HepG2 (cell line): ENCODE measurements around the gene NPB. TPM values are rescaled to one million over a fixed set of nuclear protein-coding genes. Genes with fewer than 3 reads are reported as not detected.
A peak's percentile ranks its signal among the peaks of the same experiment; 100 is the strongest.

Experiments
- ATRX ChIP-seq: sonication (generic); formaldehyde crosslinking; IDR thresholded peaks from 2 replicates; pipeline ENCODE4 v1.4.0; 2020; ENCODE audit warnings: missing genetic modification reagents, borderline replicate concordance
- CEBPG ChIP-seq: IDR thresholded peaks from 2 replicates; pipeline ENCODE4 v1.6.1; 2016
- CENPT ChIP-seq: sonication (generic); formaldehyde crosslinking; IDR thresholded peaks from 2 replicates; pipeline ENCODE4 v1.8.0; 2022; ENCODE audit warnings: low read depth, mild to moderate bottlenecking, moderate library complexity, missing genetic modification reagents
- CHD4 ChIP-seq: fragments of 200-600 bp; sonication (generic); IDR thresholded peaks from 2 replicates; pipeline ENCODE4 v1.7.0; 2017; ENCODE audit warnings: mild to moderate bottlenecking, low read length, borderline replicate concordance
- GATAD1 ChIP-seq: IDR thresholded peaks from 2 replicates; pipeline ENCODE4 v1.6.1; 2016; ENCODE audit warnings: missing genetic modification reagents, missing compliant biosample characterization
- HNRNPK ChIP-seq: fragments of 200-400 bp; formaldehyde crosslinking; IDR thresholded peaks from 2 replicates; pipeline ENCODE4 v1.6.1; 2018; ENCODE audit warnings: low read length, low read depth, moderate library complexity, mild to moderate bottlenecking; ENCODE audit not compliant: poor library complexity, severe bottlenecking
- LCORL ChIP-seq, 2 experiments: fragments of 450-650 bp in 1 of 2; sonication (generic) in 1 of 2; formaldehyde crosslinking in 1 of 2; IDR thresholded peaks; 2 replicates each; pipeline versions ENCODE4 v1.5.0 to v1.6.1; 2017 to 2020; ENCODE audit warnings: antibody characterized with exemption in 1 of 2, missing genetic modification reagents in 1 of 2
- NFIB ChIP-seq: sonication (generic); formaldehyde crosslinking; IDR thresholded peaks from 2 replicates; pipeline ENCODE4 v1.9.0; 2021; ENCODE audit warnings: missing genetic modification reagents, mild to moderate bottlenecking, borderline replicate concordance
- NFKB2 ChIP-seq: sonication (generic); formaldehyde crosslinking; IDR thresholded peaks from 2 replicates; pipeline ENCODE4 v1.4.0; 2020; ENCODE audit warnings: missing genetic modification reagents, borderline replicate concordance
- NKX3-1 ChIP-seq: sonication (generic); formaldehyde crosslinking; IDR thresholded peaks from 2 replicates; pipeline ENCODE4 v1.5.0; 2020; ENCODE audit warnings: missing genetic modification reagents
- NR2C2 ChIP-seq: sonication (generic); formaldehyde crosslinking; IDR thresholded peaks from 2 replicates; pipeline ENCODE4 v1.4.0; 2020; ENCODE audit warnings: missing genetic modification reagents, mild to moderate bottlenecking, moderate library complexity, borderline replicate concordance
- ONECUT2 ChIP-seq: sonication (generic); formaldehyde crosslinking; IDR thresholded peaks from 2 replicates; pipeline ENCODE4 v1.4.0; 2020; ENCODE audit warnings: missing genetic modification reagents
- SMARCC2 ChIP-seq: fragments of 450-650 bp; IDR thresholded peaks from 2 replicates; pipeline ENCODE4 v1.6.1; 2017; ENCODE audit warnings: antibody characterized with exemption, mild to moderate bottlenecking
- SPEN ChIP-seq: sonication (generic); formaldehyde crosslinking; IDR thresholded peaks from 2 replicates; pipeline ENCODE4 v1.5.1; 2020; ENCODE audit warnings: low read depth, mild to moderate bottlenecking, missing genetic modification reagents
- TBX2 ChIP-seq: sonication (generic); formaldehyde crosslinking; IDR thresholded peaks from 2 replicates; pipeline ENCODE4 v1.5.0; 2020; ENCODE audit warnings: missing genetic modification reagents, mild to moderate bottlenecking, borderline replicate concordance
- THAP11 ChIP-seq: IDR thresholded peaks from 2 replicates; pipeline ENCODE4 v1.6.1; 2016; ENCODE audit warnings: missing biosample characterization, missing genetic modification reagents
- U2AF1 ChIP-seq: fragments of 200-400 bp; formaldehyde crosslinking; optimal IDR thresholded peaks from 2 replicates; pipeline ENCODE3; 2017; ENCODE audit warnings: mild to moderate bottlenecking, low read depth, low read length
- ZFP37 ChIP-seq: sonication (generic); formaldehyde crosslinking; IDR thresholded peaks from 2 replicates; pipeline ENCODE4 v1.4.0; 2020; ENCODE audit warnings: missing genetic modification reagents, borderline replicate concordance
- ZNF136 ChIP-seq: sonication (generic); formaldehyde crosslinking; IDR thresholded peaks from 2 replicates; pipeline ENCODE4 v1.8.1; 2022; ENCODE audit warnings: low read depth, mild to moderate bottlenecking, moderate library complexity, missing genetic modification reagents
- ZNF224 ChIP-seq: sonication (generic); formaldehyde crosslinking; IDR thresholded peaks from 2 replicates; pipeline ENCODE4 v1.5.0; 2020; ENCODE audit warnings: mild to moderate bottlenecking, missing genetic modification reagents
- ZNF256 ChIP-seq: sonication (generic); formaldehyde crosslinking; conservative IDR thresholded peaks from 2 replicates; pipeline ENCODE4 v1.4.0; 2020; ENCODE audit warnings: missing genetic modification reagents
- ZNF616 ChIP-seq: sonication (generic); formaldehyde crosslinking; IDR thresholded peaks from 2 replicates; pipeline ENCODE4 v1.5.0; 2020; ENCODE audit warnings: low read depth, mild to moderate bottlenecking, missing genetic modification reagents
- ZNF713 ChIP-seq: sonication (generic); formaldehyde crosslinking; IDR thresholded peaks from 2 replicates; pipeline ENCODE4 v1.4.0; 2020; ENCODE audit warnings: mild to moderate bottlenecking, missing genetic modification reagents
- ZSCAN31 ChIP-seq: sonication (generic); formaldehyde crosslinking; IDR thresholded peaks from 2 replicates; pipeline ENCODE4 v1.5.0; 2020; ENCODE audit warnings: low read depth, mild to moderate bottlenecking, missing genetic modification reagents
- polyA plus RNA-seq, 8 experiments: library from polyadenylated mRNA; depleted of rRNA in 3 of 8; stranded (reverse) in 7 of 8; unstranded in 1 of 8; fragments of >200 nt; fragmentation: Illumina TruSeq in 4 of 8; extraction: Trizol in 4 of 8; gene quantifications; 2 replicates each; pipeline versions ENCODE4 v1.2.1 to v1.2.3, GENCODE V29; 2011 to 2016; ENCODE audit warnings: low read depth in 4 of 8, missing spikeins in 1 of 8, mixed read lengths in 1 of 8; ENCODE audit not compliant: insufficient read depth in 1 of 8
- total RNA-seq, 5 experiments: library from RNA; depleted of rRNA; stranded (reverse); fragments of >200 nt; fragmentation: Illumina TruSeq; extraction: Trizol; gene quantifications; 2 replicates each; pipeline ENCODE4 v1.2.3, GENCODE V29; 2016; ENCODE audit warnings: low read depth in 1 of 5
- TF ChIP-seq, protein P1 (sequence below): sonication (generic); formaldehyde crosslinking; IDR thresholded peaks from 2 replicates; pipeline ENCODE4 v1.4.0; 2020; ENCODE audit warnings: mild to moderate bottlenecking, low read depth, missing genetic modification reagents
- TF ChIP-seq, protein P2 (sequence below): sonication (generic); formaldehyde crosslinking; IDR thresholded peaks from 2 replicates; pipeline ENCODE4 v1.4.0; 2020; ENCODE audit warnings: missing genetic modification reagents
- TF ChIP-seq, protein P3 (sequence below): sonication (generic); formaldehyde crosslinking; conservative IDR thresholded peaks from 2 replicates; pipeline ENCODE4 v1.8.0; 2022; ENCODE audit warnings: missing genetic modification reagents

Gene NPB
- total and polyA plus RNA-seq, 2 of the 13 experiments (the other 11 are each of a cell fraction or from before 2014, with no cell fraction given), result 0.11 to 0.93 TPM

DNA sequence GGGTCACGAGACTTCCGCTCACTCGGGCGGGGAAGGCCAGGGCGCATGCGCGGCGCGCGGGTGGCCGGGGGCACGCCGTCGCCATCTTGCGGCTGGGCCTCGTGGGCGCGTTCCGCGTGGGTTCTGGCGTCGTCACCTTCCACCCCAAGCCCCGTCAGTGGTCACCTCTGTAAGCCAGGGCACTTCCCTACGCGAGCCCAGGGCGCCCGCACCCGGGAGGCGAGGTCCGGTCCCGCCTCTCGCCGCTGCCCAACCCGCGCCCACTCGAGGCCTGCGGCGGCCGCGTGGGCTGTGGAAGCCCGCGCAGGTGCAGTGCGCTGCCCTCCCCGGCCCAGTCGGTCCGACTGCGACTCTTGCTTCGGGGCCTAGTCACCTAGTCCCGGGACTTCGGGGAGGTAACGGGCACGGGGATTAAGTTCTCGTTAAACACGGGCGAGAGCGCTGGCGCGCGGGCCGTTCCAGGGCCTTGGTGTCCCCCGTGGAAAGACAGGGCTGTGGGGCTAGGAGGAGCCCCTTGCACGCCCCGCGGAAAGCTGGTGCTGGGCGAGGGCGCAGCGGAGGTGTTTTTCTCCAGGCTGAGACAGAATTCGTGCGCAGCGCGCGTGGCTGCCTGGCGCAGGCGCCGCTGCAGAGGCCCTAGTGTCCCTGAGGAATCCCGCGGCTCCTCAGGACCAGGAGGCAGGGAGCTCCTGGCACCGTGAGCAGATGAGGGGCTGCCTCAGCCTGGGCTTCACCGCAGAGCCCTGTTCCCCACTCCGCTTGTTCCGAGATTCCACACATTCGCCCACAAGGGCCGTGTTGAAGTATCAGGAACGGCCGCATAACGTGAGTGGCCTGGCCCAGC, 30.4 kb upstream of the NPB start (continued):
- TF ChIP-seq ZNF136 (CRISPR knock-in tag) (no peak), GATAD1 (peak; percentile 86), ZNF713 (CRISPR knock-in tag) (peak; percentile 62), LCORL (IDR thresholded peaks at IDR 0.05) (no peak), LCORL (CRISPR knock-in tag; IDR thresholded peaks at IDR 0.05) (peak; percentile 75), ZNF224 (CRISPR knock-in tag) (peak; percentile 86; the same call in 1 of the 2 replicates), NFKB2 (CRISPR knock-in tag) (peak; percentile 87), NR2C2 (CRISPR knock-in tag) (peak; percentile 95), CHD4 (peak; percentile 81), ZNF616 (peak; percentile 94), CENPT (CRISPR knock-in tag) (peak; percentile 98), NKX3-1 (peak; percentile 85), ONECUT2 (no peak), SMARCC2 (no peak), ZFP37 (CRISPR knock-in tag) (no peak), THAP11 (CRISPR knock-in tag) (peak; percentile 91), HNRNPK (peak; percentile 67), ZSCAN31 (CRISPR knock-in tag) (peak; percentile 82), ATRX (CRISPR knock-in tag) (no peak), SPEN (CRISPR knock-in tag) (peak; percentile 93), U2AF1 (peak; percentile 91), ZNF256 (no peak), TBX2 (CRISPR knock-in tag) (peak; percentile 86), CEBPG (CRISPR knock-in tag) (no peak), NFIB (CRISPR knock-in tag) (no peak)
- TF ChIP-seq, protein P1, sequence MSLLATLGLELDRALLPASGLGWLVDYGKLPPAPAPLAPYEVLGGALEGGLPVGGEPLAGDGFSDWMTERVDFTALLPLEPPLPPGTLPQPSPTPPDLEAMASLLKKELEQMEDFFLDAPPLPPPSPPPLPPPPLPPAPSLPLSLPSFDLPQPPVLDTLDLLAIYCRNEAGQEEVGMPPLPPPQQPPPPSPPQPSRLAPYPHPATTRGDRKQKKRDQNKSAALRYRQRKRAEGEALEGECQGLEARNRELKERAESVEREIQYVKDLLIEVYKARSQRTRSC (CRISPR knock-in tag), result no peak
- TF ChIP-seq, protein P2, sequence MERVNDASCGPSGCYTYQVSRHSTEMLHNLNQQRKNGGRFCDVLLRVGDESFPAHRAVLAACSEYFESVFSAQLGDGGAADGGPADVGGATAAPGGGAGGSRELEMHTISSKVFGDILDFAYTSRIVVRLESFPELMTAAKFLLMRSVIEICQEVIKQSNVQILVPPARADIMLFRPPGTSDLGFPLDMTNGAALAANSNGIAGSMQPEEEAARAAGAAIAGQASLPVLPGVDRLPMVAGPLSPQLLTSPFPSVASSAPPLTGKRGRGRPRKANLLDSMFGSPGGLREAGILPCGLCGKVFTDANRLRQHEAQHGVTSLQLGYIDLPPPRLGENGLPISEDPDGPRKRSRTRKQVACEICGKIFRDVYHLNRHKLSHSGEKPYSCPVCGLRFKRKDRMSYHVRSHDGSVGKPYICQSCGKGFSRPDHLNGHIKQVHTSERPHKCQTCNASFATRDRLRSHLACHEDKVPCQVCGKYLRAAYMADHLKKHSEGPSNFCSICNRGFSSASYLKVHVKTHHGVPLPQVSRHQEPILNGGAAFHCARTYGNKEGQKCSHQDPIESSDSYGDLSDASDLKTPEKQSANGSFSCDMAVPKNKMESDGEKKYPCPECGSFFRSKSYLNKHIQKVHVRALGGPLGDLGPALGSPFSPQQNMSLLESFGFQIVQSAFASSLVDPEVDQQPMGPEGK, result peak; percentile 89; the same call in 1 of the 2 replicates
- TF ChIP-seq, protein P3, sequence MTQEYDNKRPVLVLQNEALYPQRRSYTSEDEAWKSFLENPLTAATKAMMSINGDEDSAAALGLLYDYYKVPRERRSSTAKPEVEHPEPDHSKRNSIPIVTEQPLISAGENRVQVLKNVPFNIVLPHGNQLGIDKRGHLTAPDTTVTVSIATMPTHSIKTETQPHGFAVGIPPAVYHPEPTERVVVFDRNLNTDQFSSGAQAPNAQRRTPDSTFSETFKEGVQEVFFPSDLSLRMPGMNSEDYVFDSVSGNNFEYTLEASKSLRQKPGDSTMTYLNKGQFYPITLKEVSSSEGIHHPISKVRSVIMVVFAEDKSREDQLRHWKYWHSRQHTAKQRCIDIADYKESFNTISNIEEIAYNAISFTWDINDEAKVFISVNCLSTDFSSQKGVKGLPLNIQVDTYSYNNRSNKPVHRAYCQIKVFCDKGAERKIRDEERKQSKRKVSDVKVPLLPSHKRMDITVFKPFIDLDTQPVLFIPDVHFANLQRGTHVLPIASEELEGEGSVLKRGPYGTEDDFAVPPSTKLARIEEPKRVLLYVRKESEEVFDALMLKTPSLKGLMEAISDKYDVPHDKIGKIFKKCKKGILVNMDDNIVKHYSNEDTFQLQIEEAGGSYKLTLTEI (CRISPR knock-in tag), result no peak
